NK-92 treated with Interleukin-12 subunit alpha and Interleukin-12 subunit beta, amount 100 ng/mL, for 24 hours (cell line): ENCODE measurements around the gene CEP164.

Experiments used
- DNase-seq: peaks from one replicate; lab custom pipeline; 2025; lab: John Stamatoyannopoulos, UW

The CEP164 gene

GRCh38 chr11:117420598-117420997 lies 92.9 kb downstream of the CEP164 start:
- DNase-seq: no peak

DNA sequence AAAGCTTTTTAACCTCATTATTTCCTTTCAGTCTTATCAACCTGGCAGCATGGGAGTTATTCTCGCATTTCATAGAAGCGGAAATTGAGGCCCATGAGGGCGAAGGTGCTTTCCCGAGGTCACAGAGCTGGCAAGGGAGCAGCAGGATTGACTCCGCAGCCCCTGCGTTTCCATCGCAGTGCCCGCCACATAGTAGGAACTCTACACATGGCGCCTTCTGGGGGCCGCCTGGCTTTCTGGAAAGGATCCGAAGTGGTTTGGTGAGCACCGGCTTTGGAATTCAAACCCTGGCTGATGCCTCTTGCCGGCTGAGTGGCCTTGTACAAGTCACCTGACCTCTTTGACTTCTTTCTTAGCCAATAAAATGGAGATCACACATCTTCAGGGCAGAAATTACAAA lies 93.4 kb downstream of the CEP164 start:
- DNase-seq: no peak

- no peak for DNase-seq
Observed at GRCh38 chr11:117421476-117421875, 93.8 kb downstream of the CEP164 start.

GRCh38 chr11:117423046-117423575 lies 95.5 kb downstream of the CEP164 start:
- DNase-seq: no peak

DNA sequence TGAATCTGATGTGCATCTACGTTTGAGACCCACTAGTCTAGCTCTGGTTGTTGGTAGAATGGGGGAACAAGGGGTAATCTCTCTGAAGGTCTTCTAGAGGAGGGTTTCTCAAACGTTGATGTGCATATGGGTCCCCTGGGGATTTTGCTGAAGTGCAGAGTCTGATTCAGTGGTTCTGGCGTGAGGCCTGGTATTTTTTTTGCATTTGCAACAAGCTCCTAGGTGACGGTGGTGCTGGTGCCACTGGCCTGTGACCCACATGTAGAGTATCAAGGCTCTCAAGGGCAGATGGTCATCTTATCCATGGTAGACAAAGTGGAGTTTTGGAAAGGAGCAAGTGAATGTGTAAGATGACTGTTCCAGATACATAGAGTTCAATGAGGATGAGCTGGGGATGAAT lies 97.1 kb downstream of the CEP164 start:
- no peak for DNase-seq

DNA sequence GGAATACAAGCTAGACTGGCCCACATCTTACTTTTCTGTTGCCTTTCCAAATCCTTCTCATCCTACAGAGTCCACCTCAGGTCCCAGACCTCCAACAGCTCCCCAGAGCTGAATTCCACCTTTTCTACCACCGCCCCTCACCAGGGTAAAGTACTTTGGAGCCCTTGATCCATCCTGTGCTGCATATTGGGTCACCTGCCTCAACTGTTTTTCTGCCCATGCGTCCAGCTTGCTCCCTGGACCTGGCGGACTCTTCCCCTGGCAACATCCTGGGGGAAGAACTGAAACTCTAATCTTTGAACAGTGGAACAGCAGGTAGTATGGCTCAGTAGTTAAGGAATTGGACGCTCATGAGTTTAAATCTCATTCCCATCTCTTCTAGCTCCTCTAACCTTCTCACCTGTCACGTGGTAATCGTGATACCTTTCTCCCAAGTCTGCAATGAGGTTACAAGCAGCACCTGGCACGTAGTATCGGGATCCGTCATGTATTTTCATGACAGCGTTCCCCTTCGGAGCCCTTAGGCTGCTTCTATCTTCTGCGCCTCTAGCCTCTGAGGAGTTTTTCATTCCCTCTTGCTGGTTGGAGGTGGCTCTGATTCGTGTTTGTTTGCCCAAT lies 98.1 kb downstream of the CEP164 start:
- no peak for DNase-seq

DNA sequence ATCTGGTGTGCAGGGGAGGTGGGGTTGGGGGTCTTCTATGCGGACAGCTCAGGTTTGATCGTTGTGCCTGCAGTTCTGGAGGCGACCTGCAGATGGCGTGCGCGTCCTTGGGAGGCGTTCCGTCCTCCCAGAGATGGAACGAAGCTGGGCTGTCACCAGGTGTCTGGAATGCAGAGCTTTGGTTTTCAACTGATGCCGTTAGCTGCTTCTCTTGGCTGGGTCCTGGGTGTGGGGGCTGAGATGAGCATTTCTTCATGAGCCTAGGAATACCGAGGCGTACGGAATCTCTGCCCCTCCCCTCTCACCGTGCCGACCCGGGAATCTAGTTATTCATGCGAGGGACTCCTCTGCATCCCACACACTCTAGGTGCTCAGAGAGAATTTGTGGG lies 98.6 kb downstream of the CEP164 start:
- peak; percentile 33 for DNase-seq

- DNase-seq: no peak
Observed at GRCh38 chr11:117426941-117427340, 99.3 kb downstream of the CEP164 start.

- DNase-seq: no peak
Observed at GRCh38 chr11:117427356-117427874, 99.8 kb downstream of the CEP164 start.

- DNase-seq: no peak
Observed at GRCh38 chr11:117428186-117428855, 100.7 kb downstream of the CEP164 start.

GRCh38 chr11:117428856-117429229 lies 101.2 kb downstream of the CEP164 start:
- DNase-seq: no peak

DNA sequence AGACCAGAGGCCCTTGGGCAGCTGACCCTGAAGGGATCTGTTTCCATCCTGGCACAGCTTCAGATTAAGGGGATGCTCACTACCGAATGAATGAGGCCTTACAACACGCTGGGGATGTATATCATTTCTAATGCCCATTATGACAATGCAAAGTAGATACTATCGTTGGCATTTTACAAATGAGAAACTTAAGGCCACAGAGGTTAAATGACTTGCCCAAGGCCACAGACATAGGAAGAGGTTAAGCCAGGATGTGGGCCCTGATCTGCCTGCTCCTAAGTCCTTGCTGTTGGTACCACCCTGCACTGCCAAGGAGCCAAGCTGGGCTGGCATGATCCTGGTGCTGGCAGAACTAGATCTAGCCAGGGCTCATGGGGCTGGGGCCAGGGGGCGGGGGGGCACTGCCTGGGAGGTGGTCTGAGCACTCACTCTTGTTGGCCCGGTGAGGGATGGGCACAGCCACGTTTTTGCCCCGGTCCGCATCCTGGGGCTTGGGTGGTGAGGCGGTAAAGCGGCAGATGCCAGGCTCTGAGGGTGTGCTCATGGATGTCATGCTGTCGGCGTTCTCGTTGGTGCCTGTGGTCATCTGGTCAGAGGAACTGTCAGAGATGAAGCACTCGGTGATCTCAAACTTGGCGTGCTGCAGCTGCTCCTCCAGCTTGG lies 102.8 kb downstream of the CEP164 start:
- no peak for DNase-seq

DNA sequence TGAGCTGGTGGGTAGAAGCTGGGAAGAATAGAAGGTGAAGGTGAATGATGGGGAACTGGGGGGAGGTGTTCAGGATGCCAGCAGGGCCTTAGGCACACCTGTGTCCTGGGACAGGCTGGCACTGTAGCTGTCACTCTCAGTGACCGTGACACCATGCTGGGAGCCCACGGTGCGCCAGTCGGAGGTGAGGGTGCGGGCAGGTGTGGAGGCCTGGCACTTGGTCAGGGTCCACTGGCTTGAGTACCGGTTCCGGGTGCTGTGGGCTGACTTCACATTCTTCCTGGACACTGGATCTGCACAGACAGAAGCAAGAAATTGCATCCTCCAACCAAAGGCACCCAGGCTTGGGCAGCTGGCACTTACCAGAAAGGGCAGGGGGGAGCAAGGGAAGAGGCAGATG lies 103.8 kb downstream of the CEP164 start:
- no peak for DNase-seq

DNA sequence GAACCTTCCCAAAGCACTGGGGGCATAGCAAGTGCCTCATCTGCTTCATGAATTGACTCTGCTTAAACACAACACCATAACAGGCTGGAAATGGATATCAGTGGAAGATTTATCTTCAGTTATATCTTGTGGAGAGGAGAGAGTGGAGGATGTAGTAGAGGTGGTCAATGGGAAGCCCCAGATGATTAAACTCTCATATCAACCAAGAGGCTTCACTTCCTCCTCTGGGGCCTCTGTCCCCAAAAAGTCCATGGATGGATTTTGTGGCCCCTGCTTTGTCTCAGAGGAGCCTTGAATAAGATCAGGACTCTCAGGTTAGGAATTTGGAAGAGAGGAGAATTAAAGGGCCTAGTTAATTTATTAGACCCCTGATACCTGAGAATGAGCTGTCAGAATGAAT lies 106.1 kb downstream of the CEP164 start:
- DNase-seq: no peak

- no peak for DNase-seq
Observed at GRCh38 chr11:117434481-117434880, 106.8 kb downstream of the CEP164 start.

DNA sequence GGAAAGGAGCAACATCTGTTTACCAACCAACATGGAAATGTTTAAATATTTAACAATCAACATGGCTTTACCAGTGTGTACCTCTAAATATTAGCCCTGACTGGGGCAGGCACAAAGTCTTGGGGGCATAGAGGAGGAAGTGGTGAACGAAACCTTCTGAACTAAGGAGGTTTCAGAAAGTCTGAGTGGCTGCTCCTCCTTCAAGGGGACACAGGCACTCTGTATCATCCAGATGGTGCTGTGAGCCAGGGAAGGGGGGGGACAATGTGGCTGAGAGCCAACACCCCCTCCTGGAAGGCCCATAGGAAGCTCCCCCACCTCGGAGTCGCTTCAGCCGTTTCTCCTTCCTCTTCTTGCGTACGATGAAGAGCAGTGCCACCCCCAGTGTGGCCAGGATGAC lies 107.7 kb downstream of the CEP164 start:
- no peak for DNase-seq

DNA sequence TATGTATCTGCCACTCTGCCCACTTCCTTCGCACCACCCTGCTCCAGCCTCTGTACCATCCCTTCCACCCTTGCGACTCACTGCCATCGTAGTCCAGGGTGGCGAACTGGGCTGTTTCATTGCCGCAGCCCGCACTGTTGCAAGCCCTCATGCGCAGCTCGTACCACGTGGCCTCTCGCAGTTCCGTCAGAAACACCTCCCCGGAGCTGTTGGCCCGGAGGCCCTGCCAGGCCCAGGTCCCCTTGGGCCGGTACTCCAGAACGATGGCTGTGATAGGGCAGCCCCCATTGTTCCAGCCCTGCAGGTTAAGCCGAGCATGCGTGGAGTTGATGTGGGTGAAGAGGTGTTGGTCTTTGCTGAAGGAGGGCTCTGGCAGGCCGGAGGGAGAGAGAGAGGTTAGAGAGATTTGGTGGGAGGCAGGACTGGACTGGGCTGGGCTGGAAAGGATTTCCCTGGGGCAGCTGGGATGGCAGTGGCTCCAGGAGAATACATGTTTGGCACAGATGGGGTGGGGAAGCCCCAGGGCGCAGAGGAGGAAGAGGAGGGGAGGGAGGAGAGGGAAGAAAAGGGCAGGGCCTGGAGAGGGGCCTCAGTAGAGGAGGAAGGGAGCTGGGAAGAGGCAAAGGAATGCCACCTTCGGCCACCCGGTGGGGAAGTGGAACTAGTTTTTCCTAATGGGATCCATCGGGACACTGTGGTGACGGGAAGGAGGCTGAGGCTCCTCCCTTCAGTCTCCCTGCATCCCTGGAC lies 109.6 kb downstream of the CEP164 start:
- no peak for DNase-seq

DNA sequence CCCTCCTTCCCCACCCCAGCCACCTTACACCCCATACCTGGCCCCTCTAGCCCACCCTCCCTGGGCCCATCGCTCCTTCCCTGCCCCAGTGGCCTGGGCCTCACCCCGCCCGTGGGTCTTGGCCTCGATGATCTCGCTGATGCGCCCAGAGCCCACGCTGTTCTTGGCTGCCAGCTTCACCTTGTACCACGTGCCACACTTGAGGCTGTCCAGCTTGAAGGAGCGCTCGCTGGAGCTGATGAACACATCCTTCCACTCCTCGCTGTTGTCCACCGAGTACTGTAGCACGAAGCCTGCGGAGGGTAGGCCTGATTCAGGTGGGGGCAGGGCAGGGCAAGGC lies 110.1 kb downstream of the CEP164 start:
- DNase-seq: no peak

GRCh38 chr11:117438371-117439000 lies 110.8 kb downstream of the CEP164 start:
- DNase-seq: no peak

GRCh38 chr11:117439256-117439655 lies 111.6 kb downstream of the CEP164 start:
- no peak for DNase-seq

- DNase-seq: no peak
Observed at GRCh38 chr11:117440258-117440657, 112.6 kb downstream of the CEP164 start.
